HEK293 (cell line): ENCODE data around the gene POU4F1.

Experiments used
- EGR2 ChIP-seq: fragments of 450-650 bp; formaldehyde crosslinking; IDR thresholded peaks from 2 replicates; pipeline ENCODE4 v1.5.1; 2016; ENCODE audit warnings: low read depth, missing biosample characterization, missing genetic modification characterization
- GLI4 ChIP-seq: fragments of 450-650 bp; formaldehyde crosslinking; IDR thresholded peaks from 2 replicates; pipeline ENCODE4 v1.5.1; 2016; ENCODE audit warnings: missing biosample characterization, missing genetic modification characterization
- GLIS2 ChIP-seq: fragments of 450-650 bp; formaldehyde crosslinking; IDR thresholded peaks from 2 replicates; pipeline ENCODE4 v1.5.1; 2016; ENCODE audit warnings: missing biosample characterization, missing genetic modification characterization
- HIC1 ChIP-seq: fragments of 450-650 bp; formaldehyde crosslinking; IDR thresholded peaks from 2 replicates; pipeline ENCODE4 v1.5.1; 2016; ENCODE audit warnings: missing biosample characterization, missing genetic modification characterization
- KLF10 ChIP-seq: fragments of 450-650 bp; IDR thresholded peaks from 2 replicates; pipeline ENCODE4 v1.5.1; 2018; ENCODE audit warnings: missing biosample characterization, mild to moderate bottlenecking, missing genetic modification characterization
- KLF16 ChIP-seq: fragments of 450-650 bp; formaldehyde crosslinking; IDR thresholded peaks from 2 replicates; pipeline ENCODE4 v1.5.1; 2017; ENCODE audit warnings: missing biosample characterization, missing genetic modification characterization
- MEIS1 ChIP-seq: sonication (generic); formaldehyde crosslinking; IDR thresholded peaks from 2 replicates; pipeline ENCODE4 v1.8.1; 2022; ENCODE audit warnings: missing genetic modification reagents, mild to moderate bottlenecking, borderline replicate concordance
- PRDM1 ChIP-seq: fragments of 450-650 bp; formaldehyde crosslinking; IDR thresholded peaks from 2 replicates; pipeline ENCODE4; 2016; ENCODE audit warnings: missing biosample characterization, missing genetic modification characterization
- SALL2 ChIP-seq: fragments of 450-650 bp; formaldehyde crosslinking; IDR thresholded peaks from 2 replicates; pipeline ENCODE4 v1.5.0; 2017; ENCODE audit warnings: missing biosample characterization, mild to moderate bottlenecking, missing genetic modification characterization, borderline replicate concordance
- SCRT2 ChIP-seq: fragments of 450-650 bp; formaldehyde crosslinking; IDR thresholded peaks from 2 replicates; pipeline ENCODE4 v1.5.1; 2016; ENCODE audit warnings: missing biosample characterization, missing genetic modification characterization
- SETDB1 ChIP-seq: IDR thresholded peaks from one replicate; pipeline ENCODE4 v1.6.1; 2017; ENCODE audit warnings: mild to moderate bottlenecking, low read length, moderate library complexity, mixed read lengths; ENCODE audit not compliant: insufficient read length
- SP7 ChIP-seq: fragments of 450-650 bp; formaldehyde crosslinking; IDR thresholded peaks from 2 replicates; pipeline ENCODE4 v1.5.1; 2016; ENCODE audit warnings: missing biosample characterization, missing genetic modification characterization
- ZBTB20 ChIP-seq: fragments of 450-650 bp; formaldehyde crosslinking; IDR thresholded peaks from 2 replicates; pipeline ENCODE4 v1.5.1; 2016; ENCODE audit warnings: missing biosample characterization, missing genetic modification characterization
- ZFP69B ChIP-seq: fragments of 450-650 bp; formaldehyde crosslinking; IDR thresholded peaks from 2 replicates; pipeline ENCODE4 v1.5.1; 2016; ENCODE audit warnings: missing biosample characterization, missing genetic modification characterization
- ZNF121 ChIP-seq: fragments of 450-650 bp; formaldehyde crosslinking; IDR thresholded peaks from 2 replicates; pipeline ENCODE4 v1.5.1; 2016; ENCODE audit warnings: missing biosample characterization, missing genetic modification characterization
- ZNF146 ChIP-seq: fragments of 450-650 bp; formaldehyde crosslinking; IDR thresholded peaks from 2 replicates; pipeline ENCODE4 v1.5.1; 2016; ENCODE audit warnings: missing biosample characterization, missing genetic modification characterization
- ZNF280C ChIP-seq: fragments of 450-650 bp; formaldehyde crosslinking; IDR thresholded peaks from 2 replicates; pipeline ENCODE4 v1.5.1; 2016; ENCODE audit warnings: missing biosample characterization, missing genetic modification characterization
- ZNF324 ChIP-seq: fragments of 450-650 bp; formaldehyde crosslinking; IDR thresholded peaks from 2 replicates; pipeline ENCODE4 v1.5.1; 2016; ENCODE audit warnings: missing biosample characterization, missing genetic modification characterization
- ZNF350 ChIP-seq: fragments of 450-650 bp; formaldehyde crosslinking; IDR thresholded peaks from 2 replicates; pipeline ENCODE4 v1.5.0; 2017; ENCODE audit warnings: missing biosample characterization, mild to moderate bottlenecking, missing genetic modification characterization
- ZNF394 ChIP-seq: fragments of 450-650 bp; formaldehyde crosslinking; IDR thresholded peaks from 2 replicates; pipeline ENCODE4 v1.5.1; 2016; ENCODE audit warnings: missing biosample characterization, missing genetic modification characterization, mild to moderate bottlenecking, moderate library complexity, borderline replicate concordance
- ZNF416 ChIP-seq: fragments of 450-650 bp; formaldehyde crosslinking; IDR thresholded peaks from 2 replicates; pipeline ENCODE4 v1.5.1; 2016; ENCODE audit warnings: missing biosample characterization, missing genetic modification characterization
- ZNF521 ChIP-seq: fragments of 450-650 bp; formaldehyde crosslinking; IDR thresholded peaks from 2 replicates; pipeline ENCODE4 v1.5.1; 2017; ENCODE audit warnings: missing biosample characterization, mild to moderate bottlenecking, missing genetic modification characterization
- ZNF560 ChIP-seq: fragments of 450-650 bp; formaldehyde crosslinking; IDR thresholded peaks from 2 replicates; pipeline ENCODE4 v1.5.1; 2017; ENCODE audit warnings: missing biosample characterization, missing genetic modification characterization, borderline replicate concordance
- ZNF610 ChIP-seq: fragments of 450-650 bp; formaldehyde crosslinking; IDR thresholded peaks from 2 replicates; pipeline ENCODE4 v1.5.1; 2016; ENCODE audit warnings: missing biosample characterization, missing genetic modification characterization, borderline replicate concordance
- ZNF692 ChIP-seq: fragments of 450-650 bp; formaldehyde crosslinking; IDR thresholded peaks from 2 replicates; pipeline ENCODE4 v1.5.1; 2016; ENCODE audit warnings: missing biosample characterization, missing genetic modification characterization
- ZNF785 ChIP-seq: fragments of 450-650 bp; formaldehyde crosslinking; IDR thresholded peaks from 2 replicates; pipeline ENCODE4 v1.5.1; 2016; ENCODE audit warnings: missing biosample characterization, missing genetic modification characterization
- ZXDB ChIP-seq: fragments of 450-650 bp; formaldehyde crosslinking; IDR thresholded peaks from 2 replicates; pipeline ENCODE4 v1.5.1; 2016; ENCODE audit warnings: missing biosample characterization, missing genetic modification characterization
- TF ChIP-seq, protein P1 (sequence below): fragments of 450-650 bp; formaldehyde crosslinking; IDR thresholded peaks from 2 replicates; pipeline ENCODE4; 2016; ENCODE audit warnings: missing biosample characterization, missing genetic modification characterization
- TF ChIP-seq, protein P2 (sequence below): fragments of 450-650 bp; formaldehyde crosslinking; optimal IDR thresholded peaks from 2 replicates; pipeline ENCODE3; 2016; ENCODE audit warnings: missing biosample characterization, mild to moderate bottlenecking, missing genetic modification characterization
- TF ChIP-seq, protein P3 (sequence below): fragments of 450-650 bp; formaldehyde crosslinking; IDR thresholded peaks from 2 replicates; pipeline ENCODE4 v1.5.1; 2016; ENCODE audit warnings: missing biosample characterization, missing genetic modification characterization, borderline replicate concordance

The POU4F1 gene

GRCh38 chr13:78603240-78603957 lies at the start of gene POU4F1 (continued):
- TF ChIP-seq HIC1 (peak; percentile 13; the same call in 1 of the 2 replicates), ZBTB20 (0 out of 2 replicates have a peak, but pooled peaks have one; percentile 8), ZFP69B (no peak), GLI4 (tag by site-specific recombination) (0 out of 2 replicates have a peak, but pooled peaks have one; percentile 28), ZNF416 (tag by site-specific recombination) (no peak), ZNF146 (tag by site-specific recombination) (no peak), ZNF785 (tag by site-specific recombination) (no peak), GLIS2 (tag by site-specific recombination) (peak; percentile 87), ZNF350 (tag by site-specific recombination) (no peak), ZNF280C (tag by site-specific recombination) (no peak), ZNF394 (tag by site-specific recombination) (peak; percentile 79; the same call in 1 of the 2 replicates), SP7 (peak; percentile 44; the same call in 1 of the 2 replicates), KLF10 (tag by site-specific recombination) (no peak; the same call in 1 of the 2 replicates), PRDM1 (tag by site-specific recombination) (no peak), ZXDB (tag by site-specific recombination) (peak; percentile 72), ZNF324 (tag by site-specific recombination) (peak; percentile 39; the same call in 1 of the 2 replicates), ZNF692 (tag by site-specific recombination) (0 out of 2 replicates have a peak, but pooled peaks have one; percentile 17), ZNF521 (tag by site-specific recombination) (no peak), ZNF121 (tag by site-specific recombination) (0 out of 2 replicates have a peak, but pooled peaks have one; percentile 15), ZNF610 (tag by site-specific recombination) (no peak), MEIS1 (no peak), SALL2 (tag by site-specific recombination) (no peak), ZNF560 (no peak), SETDB1 (peak; percentile 47), EGR2 (tag by site-specific recombination) (peak; percentile 26; the same call in 1 of the 2 replicates), KLF16 (tag by site-specific recombination) (no peak), SCRT2 (tag by site-specific recombination) (peak; percentile 98)
- TF ChIP-seq, protein P1, sequence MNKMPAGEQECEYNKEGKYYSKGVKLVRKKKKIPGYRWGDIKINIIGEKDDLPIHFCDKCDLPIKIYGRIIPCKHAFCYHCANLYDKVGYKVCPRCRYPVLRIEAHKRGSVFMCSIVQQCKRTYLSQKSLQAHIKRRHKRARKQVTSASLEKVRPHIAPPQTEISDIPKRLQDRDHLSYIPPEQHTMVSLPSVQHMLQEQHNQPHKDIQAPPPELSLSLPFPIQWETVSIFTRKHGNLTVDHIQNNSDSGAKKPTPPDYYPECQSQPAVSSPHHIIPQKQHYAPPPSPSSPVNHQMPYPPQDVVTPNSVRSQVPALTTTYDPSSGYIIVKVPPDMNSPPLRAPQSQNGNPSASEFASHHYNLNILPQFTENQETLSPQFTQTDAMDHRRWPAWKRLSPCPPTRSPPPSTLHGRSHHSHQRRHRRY = no peak
- TF ChIP-seq, protein P2, sequence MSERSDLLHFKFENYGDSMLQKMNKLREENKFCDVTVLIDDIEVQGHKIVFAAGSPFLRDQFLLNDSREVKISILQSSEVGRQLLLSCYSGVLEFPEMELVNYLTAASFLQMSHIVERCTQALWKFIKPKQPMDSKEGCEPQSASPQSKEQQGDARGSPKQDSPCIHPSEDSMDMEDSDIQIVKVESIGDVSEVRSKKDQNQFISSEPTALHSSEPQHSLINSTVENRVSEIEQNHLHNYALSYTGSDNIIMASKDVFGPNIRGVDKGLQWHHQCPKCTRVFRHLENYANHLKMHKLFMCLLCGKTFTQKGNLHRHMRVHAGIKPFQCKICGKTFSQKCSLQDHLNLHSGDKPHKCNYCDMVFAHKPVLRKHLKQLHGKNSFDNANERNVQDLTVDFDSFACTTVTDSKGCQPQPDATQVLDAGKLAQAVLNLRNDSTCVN (tag by site-specific recombination) = peak; percentile 99
- TF ChIP-seq, protein P3, sequence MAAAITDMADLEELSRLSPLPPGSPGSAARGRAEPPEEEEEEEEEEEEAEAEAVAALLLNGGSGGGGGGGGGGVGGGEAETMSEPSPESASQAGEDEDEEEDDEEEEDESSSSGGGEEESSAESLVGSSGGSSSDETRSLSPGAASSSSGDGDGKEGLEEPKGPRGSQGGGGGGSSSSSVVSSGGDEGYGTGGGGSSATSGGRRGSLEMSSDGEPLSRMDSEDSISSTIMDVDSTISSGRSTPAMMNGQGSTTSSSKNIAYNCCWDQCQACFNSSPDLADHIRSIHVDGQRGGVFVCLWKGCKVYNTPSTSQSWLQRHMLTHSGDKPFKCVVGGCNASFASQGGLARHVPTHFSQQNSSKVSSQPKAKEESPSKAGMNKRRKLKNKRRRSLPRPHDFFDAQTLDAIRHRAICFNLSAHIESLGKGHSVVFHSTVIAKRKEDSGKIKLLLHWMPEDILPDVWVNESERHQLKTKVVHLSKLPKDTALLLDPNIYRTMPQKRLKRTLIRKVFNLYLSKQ = no peak
